ENCODE measurements around the gene SV2B.
A peak's percentile ranks its signal among the peaks of the same experiment; 100 is the strongest.

Gene SV2B

GRCh38 chr15:91231703-91232102 lies 131.6 kb downstream of the SV2B start:
- no peak for DNase-seq (ENCODE audit: low read depth)

- DNase-seq (ENCODE audit: low read depth) = no peak
Measured at GRCh38 chr15:91234759-91235158, 134.7 kb downstream of the SV2B start.

- no peak for DNase-seq (ENCODE audit: low read depth)
Measured at GRCh38 chr15:91235376-91235775, 135.3 kb downstream of the SV2B start.

GRCh38 chr15:91237445-91237844 lies 137.4 kb downstream of the SV2B start:
- DNase-seq (ENCODE audit: low read depth) = no peak

GRCh38 chr15:91238644-91239425 lies 138.8 kb downstream of the SV2B start:
- DNase-seq (ENCODE audit: low read depth) = no peak

GRCh38 chr15:91243826-91244225 lies 143.8 kb downstream of the SV2B start:
- DNase-seq (ENCODE audit: low read depth) = peak; percentile 3

GRCh38 chr15:91244919-91245318 lies 144.9 kb downstream of the SV2B start:
- no peak for DNase-seq (ENCODE audit: low read depth)

- DNase-seq (ENCODE audit: low read depth) = no peak
Measured at GRCh38 chr15:91246998-91247397, 146.9 kb downstream of the SV2B start.

GRCh38 chr15:91249591-91249990 lies 149.5 kb downstream of the SV2B start:
- no peak for DNase-seq (ENCODE audit: low read depth)

GRCh38 chr15:91252322-91252721 lies 152.3 kb downstream of the SV2B start:
- DNase-seq (ENCODE audit: low read depth) = no peak

GRCh38 chr15:91252756-91253155 lies 152.7 kb downstream of the SV2B start:
- no peak for DNase-seq (ENCODE audit: low read depth)

GRCh38 chr15:91253605-91254004 lies 153.5 kb downstream of the SV2B start:
- no peak for DNase-seq (ENCODE audit: low read depth)

- no peak for DNase-seq (ENCODE audit: low read depth)
Measured at GRCh38 chr15:91254766-91255165, 154.7 kb downstream of the SV2B start.

GRCh38 chr15:91255670-91256192 lies 155.7 kb downstream of the SV2B start:
- no peak for DNase-seq (ENCODE audit: low read depth)

- no peak for DNase-seq (ENCODE audit: low read depth)
Measured at GRCh38 chr15:91257746-91258414, 157.8 kb downstream of the SV2B start.

- no peak for DNase-seq (ENCODE audit: low read depth)
Measured at GRCh38 chr15:91258415-91258759, 158.3 kb downstream of the SV2B start.

- no peak for DNase-seq (ENCODE audit: low read depth)
Measured at GRCh38 chr15:91259077-91259476, 159.0 kb downstream of the SV2B start.

- DNase-seq (ENCODE audit: low read depth) = no peak
Measured at GRCh38 chr15:91261345-91261744, 161.3 kb downstream of the SV2B start.

- DNase-seq (ENCODE audit: low read depth) = peak; percentile 31
Measured at GRCh38 chr15:91263632-91264531, 163.8 kb downstream of the SV2B start.

GRCh38 chr15:91264651-91265351 lies 164.7 kb downstream of the SV2B start:
- no peak for DNase-seq (ENCODE audit: low read depth)

GRCh38 chr15:91265416-91265940 lies 165.4 kb downstream of the SV2B start:
- no peak for DNase-seq (ENCODE audit: low read depth)

- no peak for DNase-seq (ENCODE audit: low read depth)
Measured at GRCh38 chr15:91268510-91268909, 168.5 kb downstream of the SV2B start.

Measured in iris pigment epithelial cell (primary cell).